Measurements from ENCODE around the gene OR2T11. TPM values are rescaled to one million over a fixed set of nuclear protein-coding genes. Genes with fewer than 3 reads are reported as not detected.

OR2T11 gene
- total RNA-seq, 4 donors from 2014 or later: not detected

GRCh38 chr1:248596615-248597014 lies 38.3 kb downstream of the OR2T11 start:
- Histone ChIP-seq H3K36me3 (no peaks in the 10 kb centered on the region), H3K27ac (no peak overlapping the region), H3K9me3 (no peaks in the 10 kb centered on the region), H3K27me3 (no peaks in the 10 kb centered on the region), H3K4me1 (no peaks in the 10 kb centered on the region), H3K4me3 (no peak overlapping the region)
- WGBS, 2 donors (ENCODE audit: low coverage in 1 of 2): 53 to 58% methylated on average over 2 of the region's 2 CpGs
- intact Hi-C loops (cut with DNase I; ENCODE audit: low total_unique reads) (no loop called here), in situ Hi-C loops (cut with MboI; ENCODE audit: low pct_ligation_motif_present in 1 of 4, low pct_unique_long_range_greater_than_20kb in 1 of 4, low sequenced_read_pairs in 3 of 4) (no loop called here)
- DNase-seq: no peak
- no peak for TF ChIP-seq POLR2A (IDR thresholded peaks at IDR 0.05)
- no peak for TF ChIP-seq EP300 (IDR thresholded peaks at IDR 0.05; ENCODE audit: low read depth)
- no peak for TF ChIP-seq POLR2AphosphoS5 (IDR thresholded peaks at IDR 0.05)
- TF ChIP-seq, protein P1, sequence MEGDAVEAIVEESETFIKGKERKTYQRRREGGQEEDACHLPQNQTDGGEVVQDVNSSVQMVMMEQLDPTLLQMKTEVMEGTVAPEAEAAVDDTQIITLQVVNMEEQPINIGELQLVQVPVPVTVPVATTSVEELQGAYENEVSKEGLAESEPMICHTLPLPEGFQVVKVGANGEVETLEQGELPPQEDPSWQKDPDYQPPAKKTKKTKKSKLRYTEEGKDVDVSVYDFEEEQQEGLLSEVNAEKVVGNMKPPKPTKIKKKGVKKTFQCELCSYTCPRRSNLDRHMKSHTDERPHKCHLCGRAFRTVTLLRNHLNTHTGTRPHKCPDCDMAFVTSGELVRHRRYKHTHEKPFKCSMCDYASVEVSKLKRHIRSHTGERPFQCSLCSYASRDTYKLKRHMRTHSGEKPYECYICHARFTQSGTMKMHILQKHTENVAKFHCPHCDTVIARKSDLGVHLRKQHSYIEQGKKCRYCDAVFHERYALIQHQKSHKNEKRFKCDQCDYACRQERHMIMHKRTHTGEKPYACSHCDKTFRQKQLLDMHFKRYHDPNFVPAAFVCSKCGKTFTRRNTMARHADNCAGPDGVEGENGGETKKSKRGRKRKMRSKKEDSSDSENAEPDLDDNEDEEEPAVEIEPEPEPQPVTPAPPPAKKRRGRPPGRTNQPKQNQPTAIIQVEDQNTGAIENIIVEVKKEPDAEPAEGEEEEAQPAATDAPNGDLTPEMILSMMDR (IDR thresholded peaks at IDR 0.05): no peak

- Histone ChIP-seq H3K27ac (no peak overlapping the region), H3K27me3 (no peaks in the 10 kb centered on the region), H3K4me1 (no peaks in the 10 kb centered on the region), H3K4me3 (no peak overlapping the region), H3K36me3 (no peaks in the 10 kb centered on the region), H3K9me3 (no peaks in the 10 kb centered on the region)
- intact Hi-C loops (cut with DNase I; ENCODE audit: low total_unique reads) (no loop called here), in situ Hi-C loops (cut with MboI; ENCODE audit: low pct_ligation_motif_present in 1 of 4, low pct_unique_long_range_greater_than_20kb in 1 of 4, low sequenced_read_pairs in 3 of 4) (no loop called here)
- TF ChIP-seq POLR2A (IDR thresholded peaks at IDR 0.05) (no peak), EP300 (IDR thresholded peaks at IDR 0.05; ENCODE audit: low read depth) (no peak), POLR2AphosphoS5 (IDR thresholded peaks at IDR 0.05) (no peak)
- TF ChIP-seq, protein P1 (IDR thresholded peaks at IDR 0.05): no peak
- DNase-seq: no peak
- WGBS, 2 donors (ENCODE audit: low coverage in 1 of 2): 83 to 100% methylated on average over 2 to 5 of the region's 5 CpGs
Observed at GRCh38 chr1:248593226-248593625, 41.7 kb downstream of the OR2T11 start.

DNA sequence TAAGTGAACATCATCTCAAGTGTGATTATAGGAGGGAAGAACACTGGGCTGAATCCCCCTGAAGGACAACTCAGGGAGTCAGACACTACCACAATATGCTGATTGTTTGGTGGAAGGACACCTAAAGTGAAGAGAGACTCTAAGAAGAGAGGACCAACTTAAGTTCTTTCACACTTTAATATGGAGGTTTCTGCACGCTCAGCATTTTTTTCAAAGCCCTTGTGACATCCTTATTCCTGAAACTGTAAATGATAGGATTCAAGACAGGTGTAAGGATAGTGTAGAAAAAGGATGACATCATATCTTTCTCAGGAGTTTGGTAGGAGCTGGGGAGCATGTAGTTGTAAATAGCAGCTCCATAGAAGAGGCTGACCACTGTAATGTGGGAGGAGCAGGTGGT lies 42.2 kb downstream of the OR2T11 start:
- H3K36me3 ChIP-seq: no peaks in the 10 kb centered on the region
- no peak overlapping the region for H3K4me3 ChIP-seq
- no peaks in the 10 kb centered on the region for H3K9me3 ChIP-seq
- no peak for DNase-seq
- H3K27me3 ChIP-seq: no peaks in the 10 kb centered on the region
- in situ Hi-C loops (cut with MboI; ENCODE audit: low pct_ligation_motif_present in 1 of 4, low pct_unique_long_range_greater_than_20kb in 1 of 4, low sequenced_read_pairs in 3 of 4) (no loop called here), intact Hi-C loops (cut with DNase I; ENCODE audit: low total_unique reads) (no loop called here)
- no peak for TF ChIP-seq EP300 (IDR thresholded peaks at IDR 0.05; ENCODE audit: low read depth)
- TF ChIP-seq POLR2AphosphoS5 (IDR thresholded peaks at IDR 0.05): no peak
- no peak for TF ChIP-seq POLR2A (IDR thresholded peaks at IDR 0.05)
- TF ChIP-seq, protein P1 (IDR thresholded peaks at IDR 0.05): no peak
- H3K4me1 ChIP-seq: no peaks in the 10 kb centered on the region
- 75 to 77% methylated on average over 1 of the region's 1 CpG for WGBS, 2 donors (ENCODE audit: low coverage in 1 of 2)
- no peak overlapping the region for H3K27ac ChIP-seq

- H3K27me3 ChIP-seq: no peaks in the 10 kb centered on the region
- no peaks in the 10 kb centered on the region for H3K36me3 ChIP-seq
- no peak overlapping the region for H3K27ac ChIP-seq
- intact Hi-C loops (cut with DNase I; ENCODE audit: low total_unique reads) (no loop called here), in situ Hi-C loops (cut with MboI; ENCODE audit: low pct_ligation_motif_present in 1 of 4, low pct_unique_long_range_greater_than_20kb in 1 of 4, low sequenced_read_pairs in 3 of 4) (no loop called here)
- no peak overlapping the region for H3K4me3 ChIP-seq
- no peak for DNase-seq
- H3K9me3 ChIP-seq: no peaks in the 10 kb centered on the region
- 80 to 94% methylated on average over 10 to 17 of the region's 17 CpGs for WGBS, 2 donors (ENCODE audit: low coverage in 1 of 2)
- H3K4me1 ChIP-seq: no peaks in the 10 kb centered on the region
- no peak for TF ChIP-seq POLR2AphosphoS5 (IDR thresholded peaks at IDR 0.05)
- TF ChIP-seq EP300 (IDR thresholded peaks at IDR 0.05; ENCODE audit: low read depth): no peak
- TF ChIP-seq, protein P1 (IDR thresholded peaks at IDR 0.05): no peak
- TF ChIP-seq POLR2A (IDR thresholded peaks at IDR 0.05): no peak
Observed at GRCh38 chr1:248590055-248590454, 44.8 kb downstream of the OR2T11 start.

Measured in transverse colon (tissue), 4 donors.